ENCODE results near the gene ACP2.

GRCh38 chr11:47274495-47275235, 26.1 kb upstream of the ACP2 start:
- no peak for TF ChIP-seq CTCF (IDR thresholded peaks at IDR 0.05)
- no peak for TF ChIP-seq POLR2AphosphoS5 (IDR thresholded peaks at IDR 0.05)
